Adipose tissue (tissue), 3 donors: ENCODE results near the gene SEC31A. TPM values are rescaled to one million over a fixed set of nuclear protein-coding genes. Genes with fewer than 3 reads are reported as not detected.

Source experiments
- H3K27ac ChIP-seq: one replicate; pipeline ENCODE4 v1.5.1; 2013; ENCODE audit warnings: low read depth, low read length
- WGBS, 3 donors: extraction: QIAGEN DNeasy Blood & Tissue Kit; methylation state at CpG; one replicate each; pipeline ENCODE4 v1.1.7; 2013; 5-methylcytosine and 5-hydroxymethylcytosine counted together
- polyA plus RNA-seq, 3 donors: library from polyadenylated mRNA; stranded (reverse); fragments of 200-250 nt; gene quantifications; one replicate each; pipeline ENCODE4 v1.2.3, GENCODE V29; 2013
- donor health status: healthy with polysubstance abuse.
- donor health status: Bipolar disorder and iron deficiency.
- donor health status: healthy.

The SEC31A gene
- polyA plus RNA-seq, 3 donors: 74.9 to 133 (median 92.4) TPM

DNA sequence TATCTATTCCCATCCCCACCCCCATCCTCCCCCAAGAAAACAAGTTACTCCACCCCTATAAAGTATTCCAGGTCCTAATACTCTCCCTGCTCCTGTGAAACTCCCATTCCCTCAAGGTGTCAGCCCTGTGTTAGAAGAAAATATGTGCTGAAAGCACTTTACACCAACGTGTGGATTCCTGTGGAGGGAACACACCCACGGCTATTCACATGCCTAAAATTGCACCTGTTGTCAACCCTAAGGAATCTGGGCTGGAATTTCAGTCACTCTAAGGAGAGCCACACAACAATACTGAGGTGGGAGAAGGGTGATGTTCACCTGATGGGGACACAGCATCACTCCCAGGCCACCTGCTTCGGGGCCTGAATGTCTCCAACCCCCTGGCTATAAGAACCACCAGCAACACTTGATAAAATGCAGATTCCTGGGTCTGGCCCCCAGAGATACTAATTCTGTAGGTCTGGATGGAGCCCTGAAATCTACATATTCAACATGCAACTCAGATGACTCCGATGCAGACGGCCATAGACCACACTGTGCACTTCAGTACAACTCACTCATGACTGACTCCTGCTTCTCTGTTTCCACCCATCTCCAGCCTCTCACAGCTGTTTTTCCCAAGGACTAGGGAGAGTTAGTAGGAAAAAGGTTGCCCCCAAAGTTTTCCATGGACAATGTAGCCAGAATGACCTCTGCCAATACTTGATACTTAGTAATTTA lies 108.2 kb downstream of the SEC31A start:
- H3K27ac ChIP-seq: no peak overlapping the region
- WGBS, 3 donors: 70 to 85% (median 77%) methylated on average over 5 of the region's 5 CpGs

- no peak overlapping the region for H3K27ac ChIP-seq
- WGBS, 3 donors: 31 to 36% (median 33%) methylated on average over 10 of the region's 10 CpGs
Measured at GRCh38 chr4:82780752-82781231, 110.2 kb downstream of the SEC31A start.

- 43 to 78% (median 68%) methylated on average over 1 of the region's 1 CpG for WGBS, 3 donors
Measured at GRCh38 chr4:82780170-82780751, 110.7 kb downstream of the SEC31A start.

GRCh38 chr4:82779032-82779431 lies 111.9 kb downstream of the SEC31A start:
- H3K27ac ChIP-seq: no peak overlapping the region
- WGBS, 3 donors: 84 to 92% (median 89%) methylated on average over 9 to 11 of the region's 11 CpGs

More at GRCh38 chr4:82780170-82780751, 110.7 kb downstream of the SEC31A start:
- H3K27ac ChIP-seq: no peak overlapping the region

DNA sequence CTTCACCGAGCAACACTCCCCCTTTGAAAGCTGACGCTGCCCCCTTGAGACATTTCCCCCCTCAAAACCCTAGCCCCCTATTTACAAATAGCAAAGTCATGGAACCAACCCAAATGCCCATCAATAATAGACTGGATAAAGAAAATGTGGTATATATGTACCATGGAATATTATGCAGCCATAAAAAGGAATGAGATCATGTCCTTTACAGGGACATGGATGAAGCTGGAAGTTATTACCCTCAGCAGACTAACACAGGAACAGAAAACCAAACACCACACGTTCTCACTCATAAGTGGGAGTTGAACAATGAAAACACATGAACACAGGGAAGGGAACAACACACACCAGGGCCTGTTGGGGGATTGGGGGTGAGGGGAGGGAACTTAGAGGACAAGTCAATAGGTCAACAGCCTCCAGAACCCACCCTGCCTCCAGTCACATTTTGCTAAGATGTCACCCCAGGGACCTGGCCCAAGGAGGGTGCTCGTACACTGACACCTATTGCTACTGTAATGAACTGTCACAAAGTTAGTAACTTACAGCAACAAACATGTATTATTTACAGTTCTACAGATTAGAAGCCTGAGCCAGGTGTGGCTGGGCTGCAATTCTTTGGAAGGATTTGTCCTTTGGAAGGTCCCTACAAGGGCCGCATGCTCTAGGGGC lies 113.0 kb downstream of the SEC31A start:
- H3K27ac ChIP-seq: no peak overlapping the region
- 94 to 95% (median 94%) methylated on average over 5 of the region's 5 CpGs for WGBS, 3 donors

GRCh38 chr4:82776925-82777542 lies 113.9 kb downstream of the SEC31A start:
- no peak overlapping the region for H3K27ac ChIP-seq
- WGBS, 3 donors: 70 to 81% (median 75%) methylated on average over 5 of the region's 5 CpGs

DNA sequence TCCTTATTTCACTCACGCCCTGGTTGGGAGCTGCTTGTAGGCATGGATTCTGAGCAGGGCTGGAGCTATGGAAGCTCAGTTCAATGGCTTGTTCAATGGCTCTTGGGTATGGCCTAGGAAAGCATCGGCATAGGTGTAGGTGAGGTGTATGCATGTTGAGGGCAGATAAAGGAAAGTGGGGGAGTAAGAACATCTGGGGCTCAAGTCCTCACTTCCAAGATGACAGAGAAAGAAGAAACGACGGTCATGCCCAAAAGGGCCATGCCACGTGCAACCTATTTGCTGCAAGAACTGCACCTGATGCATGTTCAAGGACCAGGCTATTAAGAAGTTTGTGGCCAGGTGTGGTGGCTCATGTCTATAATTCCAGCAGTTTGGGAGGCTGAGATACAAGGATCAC lies 115.7 kb downstream of the SEC31A start:
- no peak overlapping the region for H3K27ac ChIP-seq
- 78 to 96% (median 83%) methylated on average over 5 of the region's 5 CpGs for WGBS, 3 donors

DNA sequence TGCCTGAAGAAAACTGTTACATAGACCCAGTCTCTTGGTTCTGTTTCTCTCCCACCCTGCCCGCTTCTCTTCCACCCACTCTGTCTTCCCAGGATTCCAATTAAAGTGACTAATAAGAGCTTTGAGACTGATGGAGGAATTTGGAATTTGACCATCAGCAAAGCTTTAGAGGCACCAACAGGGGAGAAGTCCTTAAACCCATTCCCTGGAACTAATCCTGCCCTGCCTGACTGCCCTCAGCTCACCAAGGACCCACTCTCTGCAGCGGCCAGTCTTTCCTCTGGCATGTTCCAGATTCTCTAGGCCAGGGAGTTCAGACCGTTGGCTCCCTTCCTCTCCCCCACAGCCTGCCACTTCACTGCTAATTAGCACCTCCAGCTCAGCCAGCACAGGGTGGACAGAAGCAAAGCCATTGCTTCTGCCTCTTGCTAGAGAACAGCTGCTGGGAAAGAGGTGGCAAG lies 116.2 kb downstream of the SEC31A start:
- WGBS, 3 donors: 39 to 60% (median 55%) methylated on average over 3 of the region's 3 CpGs

DNA sequence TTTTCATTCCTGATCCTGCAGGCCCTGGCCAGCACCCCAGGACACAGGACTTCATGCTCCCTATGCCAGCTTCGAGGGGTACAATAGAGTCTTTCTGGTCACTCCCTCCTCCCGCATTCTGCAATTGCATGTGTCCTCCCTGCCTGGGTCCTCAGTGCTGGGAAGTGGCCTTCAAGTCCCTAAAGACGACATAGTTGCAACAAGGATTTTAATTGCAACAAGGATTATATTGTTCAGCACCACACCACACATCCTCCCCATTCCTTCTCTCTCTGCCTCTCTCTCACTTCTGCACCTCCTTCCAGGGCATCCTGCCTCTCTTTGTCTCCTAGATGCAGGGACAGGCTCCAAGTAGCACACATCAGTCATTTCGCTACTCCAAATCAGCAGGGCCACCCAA lies 117.9 kb downstream of the SEC31A start:
- 71 to 86% (median 78%) methylated on average over 4 of the region's 4 CpGs for WGBS, 3 donors
- H3K27ac ChIP-seq: no peak overlapping the region

More for the DNA sequence above, 116.2 kb downstream of the SEC31A start:
- no peak overlapping the region for H3K27ac ChIP-seq

- no peak overlapping the region for H3K27ac ChIP-seq
- 69 to 85% (median 80%) methylated on average over 3 of the region's 3 CpGs for WGBS, 3 donors
Measured at GRCh38 chr4:82770607-82771006, 120.3 kb downstream of the SEC31A start.

Other genes starting within 250 kb of the SEC31A start
- 10 to 100 TPM in 2 of 3 donors, 1 to 10 TPM in 1; 4.3 to 18.6 (median 14.3) TPM for gene SCD5, start 92.4 kb downstream of the SEC31A start, polyA plus RNA-seq
- gene THAP9, start 9.6 kb upstream of the SEC31A start, polyA plus RNA-seq: 1 to 10 TPM; 1.0 to 1.8 (median 1.5) TPM
- gene LIN54, start 119.7 kb upstream of the SEC31A start, polyA plus RNA-seq: 1 to 10 TPM; 1.6 to 2.7 (median 2.2) TPM
- gene COPS4, start 144.0 kb upstream of the SEC31A start, polyA plus RNA-seq: 10 to 100 TPM; 16.6 to 36.0 (median 28.2) TPM
- gene PLAC8, start 223.6 kb upstream of the SEC31A start, polyA plus RNA-seq: 10 to 100 TPM in 1 of 3 donors, 1 to 10 TPM in 2; 2.5 to 19.4 (median 7.6) TPM